GM19239 (cell line): ENCODE data around the gene IL2.
A peak's percentile ranks its signal among the peaks of the same experiment; 100 is the strongest.

Experiments
- DNase-seq: peaks from one replicate; pipeline ENCODE4 v3.0.0; 2011; ENCODE audit warnings: low spot score; ENCODE audit not compliant: insufficient read length
- FAIRE-seq: peaks from 2 replicates; lab custom pipeline; 2011; peaks lifted over from hg19 to GRCh38; lab: Jason Lieb, UNC

The IL2 gene

DNA sequence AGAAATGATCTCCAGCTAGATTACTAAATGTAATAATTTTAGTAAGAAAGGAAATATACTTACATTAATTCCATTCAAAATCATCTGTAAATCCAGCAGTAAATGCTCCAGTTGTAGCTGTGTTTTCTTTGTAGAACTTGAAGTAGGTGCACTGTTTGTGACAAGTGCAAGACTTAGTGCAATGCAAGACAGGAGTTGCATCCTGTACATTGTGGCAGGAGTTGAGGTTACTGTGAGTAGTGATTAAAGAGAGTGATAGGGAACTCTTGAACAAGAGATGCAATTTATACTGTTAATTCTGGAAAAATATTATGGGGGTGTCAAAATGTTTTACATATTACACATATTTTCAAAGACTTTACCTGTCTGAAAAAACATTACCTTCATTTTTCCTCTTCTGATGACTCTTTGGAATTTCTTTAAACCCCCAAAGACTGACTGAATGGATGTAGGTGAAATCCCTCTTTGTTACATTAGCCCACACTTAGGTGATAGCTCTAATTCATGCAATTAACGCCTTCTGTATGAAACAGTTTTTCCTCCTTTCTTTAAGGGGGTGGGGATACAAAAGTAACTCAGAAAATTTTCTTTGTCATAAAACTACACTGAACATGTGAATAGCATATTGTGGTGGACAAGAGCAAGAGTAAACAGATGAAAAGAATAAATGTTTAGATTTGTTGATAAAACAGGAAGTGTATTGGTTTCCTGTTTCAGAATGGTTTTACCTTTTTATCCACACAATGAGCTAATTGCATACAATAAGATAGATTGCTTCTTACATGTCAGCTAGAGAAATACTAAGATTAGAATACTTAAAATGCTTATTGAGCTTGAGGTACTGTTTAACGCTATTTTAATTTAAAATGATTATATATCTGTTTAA is at the start of gene IL2:
Gene IL2, minus strand, starts transcription at position 495 of the 886 bp plus-strand sequence. Its CDS starts 285 bp downstream, at position 210.
- FAIRE-seq = no peak
- no peak for DNase-seq

DNA sequence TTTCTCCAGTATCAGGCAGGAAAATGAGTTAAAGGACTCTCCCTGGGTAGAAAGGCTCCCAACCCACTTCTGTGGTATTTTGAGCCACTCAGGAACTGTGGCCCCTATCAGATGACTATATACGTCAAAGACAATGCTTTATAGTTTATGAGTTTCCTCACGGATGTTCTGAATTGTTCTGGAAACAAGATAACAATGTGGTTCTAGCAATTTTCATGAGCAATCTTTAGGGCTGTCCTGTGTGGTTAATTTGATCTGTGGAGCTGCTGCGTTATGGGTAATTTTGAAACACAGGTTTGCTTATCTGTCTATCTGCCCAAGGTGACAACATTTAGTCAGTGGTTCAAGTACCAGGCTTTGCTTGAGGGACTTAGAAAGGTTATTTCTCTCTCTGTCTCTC is 46.7 kb upstream of the IL2 start:
- DNase-seq (no peak), FAIRE-seq (no peak)

DNA sequence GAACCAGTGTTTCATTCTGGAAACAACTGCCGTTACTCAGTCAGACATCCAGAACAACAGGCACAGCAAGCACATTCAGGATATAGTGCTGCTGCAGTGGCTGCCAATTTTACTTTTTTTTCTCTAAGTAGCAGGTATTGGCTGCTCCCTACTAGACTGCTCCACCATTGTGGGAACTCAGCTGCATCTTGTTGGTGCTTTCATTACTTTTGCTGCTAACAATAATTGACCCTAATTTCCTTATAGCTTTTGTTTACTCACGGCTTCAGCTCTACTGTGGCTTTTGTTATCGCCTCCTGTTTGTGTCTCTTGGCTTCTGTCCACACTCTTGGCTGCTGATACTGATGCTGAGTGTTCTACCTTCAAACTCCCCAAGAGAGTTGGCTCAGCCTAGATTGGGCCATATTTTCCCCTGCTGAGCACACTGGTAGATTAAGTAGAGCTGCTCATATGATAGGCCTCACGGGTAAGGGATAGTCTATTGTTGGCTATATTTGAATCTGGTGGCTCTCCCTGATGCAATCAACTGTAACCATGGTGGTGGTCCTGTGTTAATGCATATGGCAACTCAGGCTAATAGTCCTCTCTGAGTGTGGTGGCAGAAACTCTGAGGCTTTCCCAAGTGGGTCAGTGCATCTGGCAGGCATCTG is 44.5 kb upstream of the IL2 start:
- FAIRE-seq = no peak
- DNase-seq = no peak

DNA sequence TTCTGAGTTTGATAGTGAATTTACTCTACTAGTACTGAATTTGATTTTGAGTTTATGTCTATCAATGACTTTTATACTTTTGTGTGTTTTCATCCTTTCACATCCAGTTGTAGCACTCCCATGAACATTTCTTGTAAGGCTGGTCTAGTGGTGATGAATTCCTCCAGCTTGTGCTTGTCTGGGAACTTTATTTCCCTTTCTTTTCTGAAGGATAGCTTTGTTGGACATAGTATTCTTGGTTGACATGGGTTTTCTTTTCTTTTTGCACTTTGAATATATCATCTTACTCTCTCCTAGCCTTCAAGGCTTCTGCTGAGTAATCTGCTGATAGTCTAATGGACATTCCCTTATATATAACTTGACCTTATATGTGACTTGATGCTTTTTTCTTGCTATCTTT is 32.5 kb upstream of the IL2 start:
- DNase-seq (no peak), FAIRE-seq (no peak)

DNA sequence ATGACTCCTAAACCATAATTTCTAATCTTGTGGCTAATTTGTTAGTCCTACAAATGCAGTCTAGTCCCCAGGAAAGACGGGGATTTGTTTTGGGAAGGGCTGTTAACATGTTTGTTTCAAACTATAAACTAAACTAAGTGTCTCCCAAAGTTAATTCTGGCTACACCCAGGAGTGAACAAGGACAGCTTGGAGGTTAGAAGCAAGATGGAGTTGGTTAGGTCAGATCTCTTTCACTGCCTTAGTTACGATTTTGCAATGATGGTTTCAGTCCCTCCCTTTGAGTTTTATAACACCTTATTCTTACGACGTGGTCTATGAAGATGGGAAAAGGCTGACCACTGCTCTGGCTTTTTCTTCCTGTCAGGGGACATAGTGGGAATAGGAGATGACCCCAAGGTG is 27.0 kb upstream of the IL2 start:
- DNase-seq (no peak), FAIRE-seq (no peak)

DNA sequence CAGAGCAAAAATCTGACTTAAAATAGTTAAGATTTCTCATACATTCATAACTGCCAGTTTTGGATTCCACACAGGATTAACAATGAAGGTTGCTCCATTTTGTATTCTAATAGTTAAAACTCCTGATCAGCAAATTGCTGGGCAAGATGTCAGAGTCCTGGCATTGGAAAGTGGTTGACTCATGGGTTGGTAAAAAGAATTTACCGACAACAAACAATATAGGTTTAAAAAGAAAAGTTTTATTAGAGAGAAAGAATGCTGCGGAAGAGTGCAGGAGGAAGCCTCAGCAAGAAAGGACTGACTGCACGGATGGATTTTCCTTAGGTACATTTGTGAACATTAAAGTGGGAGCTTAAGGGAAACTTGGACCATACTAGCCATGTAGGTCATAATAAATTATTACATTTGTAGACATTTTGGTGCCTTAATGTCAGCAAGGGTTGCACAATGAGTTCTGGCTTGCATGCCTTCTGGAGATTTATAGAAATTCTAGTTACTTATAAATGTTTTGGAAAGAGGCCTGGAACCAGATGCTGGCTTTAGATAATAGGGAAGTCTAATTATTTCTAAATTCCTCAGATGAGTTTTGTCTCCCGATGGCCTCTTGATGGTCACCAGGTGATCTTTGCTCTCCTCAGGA is 25.4 kb upstream of the IL2 start:
- DNase-seq (no peak), FAIRE-seq (no peak)

DNA sequence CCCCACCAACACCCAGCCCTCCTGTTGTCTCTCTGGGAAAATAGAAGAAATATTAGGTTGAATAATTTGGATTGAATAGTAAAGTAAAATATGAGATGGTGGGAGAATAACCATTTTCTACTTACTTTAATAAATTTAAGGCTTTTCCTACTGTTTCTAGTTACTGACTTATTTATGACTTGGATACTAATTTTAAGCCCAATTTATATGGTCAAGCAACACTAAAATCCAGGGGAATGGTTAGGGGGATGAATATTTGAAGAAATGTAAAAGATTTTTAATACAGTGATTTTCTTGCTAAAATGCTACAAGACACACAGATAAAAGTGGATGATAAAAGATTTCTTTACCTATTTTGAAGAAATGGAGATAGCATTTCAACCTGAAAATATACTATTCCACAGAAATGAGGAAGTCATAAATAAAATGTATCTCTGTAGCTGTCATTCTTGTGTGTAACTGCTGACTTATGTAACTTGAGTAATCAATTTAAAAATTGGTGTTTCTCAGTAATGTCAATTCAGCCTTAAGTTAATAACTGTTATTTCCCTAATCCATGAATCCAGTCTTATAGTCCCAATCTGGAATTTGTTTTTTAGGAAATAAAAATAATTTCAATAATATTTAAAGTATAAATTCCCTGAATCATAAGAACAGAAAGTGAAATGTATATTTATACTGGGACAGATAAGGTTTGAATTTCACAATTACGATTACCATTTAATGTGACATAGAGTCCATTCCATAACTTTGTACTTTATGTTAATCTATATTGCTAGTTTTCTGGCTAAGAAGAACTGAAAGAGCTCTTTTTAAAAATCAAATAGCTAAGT is 24.3 kb upstream of the IL2 start:
- no peak for DNase-seq
- no peak for FAIRE-seq

DNA sequence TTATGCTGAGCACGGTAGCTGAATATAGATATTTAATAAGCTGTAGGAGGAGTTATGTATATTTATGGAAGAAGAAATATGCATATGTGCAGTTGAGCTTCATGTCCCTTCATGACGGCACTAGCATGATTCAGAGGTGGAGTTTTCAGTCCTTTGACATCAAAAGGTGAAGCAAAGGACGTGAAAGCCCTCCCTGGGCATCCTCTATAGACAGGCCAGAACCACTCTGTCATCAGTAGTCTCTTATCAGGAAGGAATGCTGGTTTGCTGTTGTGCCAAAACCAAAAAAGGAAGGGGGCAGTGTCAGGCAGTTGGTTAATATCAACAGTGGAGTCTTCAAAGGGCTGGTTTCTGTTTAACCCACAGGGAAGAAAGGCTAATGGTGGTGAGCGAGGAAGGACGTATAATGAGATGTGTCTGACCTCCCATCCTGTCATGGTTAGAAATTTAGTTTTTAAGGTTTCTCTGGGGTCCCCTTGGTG is 23.5 kb upstream of the IL2 start:
- FAIRE-seq (no peak), DNase-seq (no peak)

DNA sequence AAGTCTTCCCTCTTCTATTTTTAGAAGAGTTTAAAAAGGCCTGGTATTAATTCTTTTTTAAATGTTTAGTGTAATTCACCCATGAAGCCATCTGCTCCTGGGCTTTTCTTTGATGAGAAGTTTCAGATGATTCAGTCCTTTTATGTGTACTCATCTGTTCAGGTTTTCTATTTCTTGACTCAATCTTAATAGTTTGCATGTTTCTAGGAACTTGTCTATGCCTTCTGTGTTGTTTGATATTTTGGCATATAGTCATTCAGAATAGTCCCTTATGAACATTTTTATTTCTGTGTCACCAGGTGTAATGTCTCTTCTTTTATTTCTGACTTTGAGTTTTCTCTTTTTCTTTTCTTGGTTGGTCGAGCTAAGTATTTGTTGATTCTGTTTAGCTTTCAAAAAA is 20.2 kb upstream of the IL2 start:
- FAIRE-seq (no peak), DNase-seq (no peak)

DNA sequence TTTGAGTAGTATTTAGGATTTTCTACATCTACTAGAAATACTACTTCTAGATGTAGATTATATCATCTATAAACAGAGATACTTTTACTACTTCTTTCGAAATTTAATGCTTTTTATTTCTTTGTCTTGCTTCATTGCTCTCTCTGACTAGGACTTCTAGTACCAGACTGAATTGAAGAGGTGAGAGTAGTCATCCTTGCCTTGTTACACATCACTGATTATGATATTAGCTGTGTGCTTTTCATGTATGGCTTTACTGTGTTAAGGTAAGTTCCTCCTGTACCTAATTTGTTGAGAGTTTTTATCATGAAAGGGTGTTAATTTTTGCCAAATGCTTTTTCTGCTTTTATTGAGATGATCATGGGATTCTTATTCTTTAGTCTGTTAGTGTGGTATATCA is 19.6 kb upstream of the IL2 start:
- FAIRE-seq (peak; percentile 14), DNase-seq (no peak)

DNA sequence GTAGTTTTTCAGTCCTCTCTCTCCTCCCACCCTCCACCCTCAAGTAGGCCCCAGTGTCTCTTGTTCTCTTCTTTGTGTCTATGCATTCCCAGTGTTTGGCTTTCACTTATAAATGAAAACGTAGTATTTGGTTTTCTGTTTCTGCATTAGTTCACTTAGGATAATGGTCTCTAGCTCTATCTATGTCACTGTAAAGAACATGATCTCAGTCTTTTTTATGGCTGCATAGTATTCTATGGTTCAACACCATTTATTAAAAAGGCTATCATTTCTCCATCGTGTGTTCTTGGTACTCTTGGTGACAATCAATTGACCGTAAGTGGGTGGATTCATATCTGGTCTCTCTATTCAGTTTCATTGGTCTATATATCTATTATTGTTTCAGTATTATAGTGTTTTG is 18.7 kb upstream of the IL2 start:
- FAIRE-seq (no peak), DNase-seq (no peak)

DNA sequence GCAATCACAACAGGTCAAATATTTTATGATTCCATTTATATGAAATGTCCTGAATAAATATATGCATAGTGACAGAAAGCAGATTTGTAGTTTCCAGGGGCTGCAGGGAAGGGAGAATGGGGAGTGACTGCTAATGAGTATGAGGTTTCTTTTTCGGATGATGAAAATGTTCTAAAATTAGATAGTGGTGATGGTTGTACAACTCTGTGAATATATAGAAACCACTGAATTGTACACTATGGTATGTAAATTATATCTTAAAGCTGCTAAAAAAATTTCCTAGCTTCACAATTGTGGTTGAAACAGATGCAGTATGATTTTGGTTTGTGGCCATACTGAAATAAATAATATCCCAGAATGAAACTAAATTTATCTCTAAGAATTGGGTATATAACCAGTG is 12.9 kb upstream of the IL2 start:
- DNase-seq (no peak), FAIRE-seq (no peak)

DNA sequence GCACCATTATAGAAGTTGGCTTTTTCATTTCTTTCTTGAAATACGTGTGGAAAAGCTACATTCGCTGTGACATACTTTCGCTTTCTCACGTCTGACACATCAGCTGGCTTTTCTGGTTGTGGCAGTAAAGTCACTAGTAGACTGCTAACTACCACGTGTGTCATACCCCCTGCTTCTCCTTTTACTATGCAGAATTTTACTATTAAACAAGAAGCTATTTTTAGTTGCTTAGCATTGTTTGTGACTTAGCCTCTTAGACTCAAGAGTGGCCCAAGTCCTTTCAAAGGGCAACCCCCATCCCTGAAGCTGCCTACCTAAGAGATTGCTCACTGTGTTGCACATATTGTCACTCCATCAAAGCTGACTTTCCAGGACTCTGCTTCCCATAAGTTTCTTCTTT is 2.1 kb upstream of the IL2 start:
- FAIRE-seq = no peak
- no peak for DNase-seq

DNA sequence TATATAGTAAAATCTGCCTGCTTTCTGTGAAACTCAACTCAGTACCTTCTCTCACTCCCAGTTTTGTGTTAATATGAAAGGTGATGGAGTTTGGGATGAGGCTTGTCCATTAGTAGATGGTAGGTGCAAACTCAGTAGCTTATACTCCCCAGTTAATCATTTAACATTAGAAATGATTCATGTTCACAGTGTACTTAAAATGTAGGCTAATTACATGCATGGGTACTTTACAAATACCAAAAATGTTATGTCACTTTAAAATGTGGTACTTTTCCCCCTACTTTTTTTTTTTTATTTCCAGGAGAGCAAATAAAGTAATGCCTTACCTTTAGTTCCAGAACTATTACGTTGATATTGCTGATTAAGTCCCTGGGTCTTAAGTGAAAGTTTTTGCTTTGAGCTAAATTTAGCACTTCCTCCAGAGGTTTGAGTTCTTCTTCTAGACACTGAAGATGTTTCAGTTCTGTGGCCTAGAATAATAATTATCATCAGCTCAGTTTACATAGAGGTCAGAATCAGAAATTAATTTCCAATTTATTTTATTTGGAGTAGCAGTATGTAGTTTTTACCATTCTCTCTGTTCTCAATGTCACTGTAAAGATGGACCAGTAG is 3.0 kb downstream of the IL2 start:
- FAIRE-seq (peak; percentile 23), DNase-seq (no peak)

DNA sequence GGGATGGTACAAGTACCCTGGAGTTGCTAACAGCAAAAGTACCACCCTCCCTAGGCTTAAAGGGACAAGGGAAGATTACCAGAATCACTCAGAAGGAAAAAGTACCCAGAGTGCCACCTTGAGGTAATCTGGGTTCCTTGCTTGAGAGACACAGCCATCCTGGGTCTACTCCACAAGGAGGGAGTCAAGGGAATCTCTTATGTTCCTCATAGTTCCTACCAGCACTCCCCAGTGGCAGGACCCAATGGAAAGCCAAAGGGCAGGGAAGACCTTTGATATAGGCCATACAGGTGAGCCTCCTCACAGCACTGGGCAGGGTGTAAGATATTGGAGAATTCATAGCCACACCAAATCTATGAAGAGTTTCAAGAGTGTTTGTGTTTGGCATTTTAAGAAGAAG is 5.7 kb downstream of the IL2 start:
- DNase-seq = no peak
- FAIRE-seq = no peak

DNA sequence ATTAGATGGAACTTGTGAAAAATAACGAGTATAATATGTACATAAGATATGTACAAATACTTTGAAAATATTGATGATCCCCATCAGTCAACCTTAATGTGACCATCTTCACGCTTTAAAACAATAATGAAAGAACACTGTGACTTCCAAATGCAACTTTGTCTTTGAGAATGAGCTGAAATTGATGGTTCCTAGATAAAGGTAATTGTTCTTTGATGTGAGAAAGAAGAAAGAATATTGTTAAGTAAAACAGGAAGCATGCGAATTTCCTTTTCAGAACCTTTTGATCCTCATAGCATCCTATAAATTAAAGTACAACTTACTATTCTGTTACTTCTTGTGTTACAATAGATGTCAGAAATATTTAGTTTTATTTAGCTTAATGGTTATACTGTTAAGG is 22.2 kb downstream of the IL2 start:
- FAIRE-seq (no peak), DNase-seq (no peak)

DNA sequence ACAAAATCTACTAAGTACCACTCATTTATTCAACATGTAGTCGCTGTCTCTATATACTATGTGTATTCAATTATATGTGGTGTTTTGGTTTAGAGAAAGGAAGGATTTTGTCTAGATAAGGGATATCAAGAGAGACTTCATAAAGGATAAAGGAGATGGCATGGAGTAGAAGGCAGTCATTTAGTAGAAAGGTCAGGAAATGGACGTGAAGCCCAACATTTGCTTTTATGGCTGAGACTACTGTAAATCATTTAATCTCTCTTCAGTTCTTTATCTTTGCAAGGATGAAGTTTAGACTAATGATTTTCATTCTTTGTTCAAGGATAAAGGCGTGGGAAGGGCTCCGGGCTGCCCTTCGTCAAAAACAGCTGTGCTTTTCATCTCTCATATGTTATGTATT is 25.2 kb downstream of the IL2 start:
- no peak for DNase-seq
- no peak for FAIRE-seq

DNA sequence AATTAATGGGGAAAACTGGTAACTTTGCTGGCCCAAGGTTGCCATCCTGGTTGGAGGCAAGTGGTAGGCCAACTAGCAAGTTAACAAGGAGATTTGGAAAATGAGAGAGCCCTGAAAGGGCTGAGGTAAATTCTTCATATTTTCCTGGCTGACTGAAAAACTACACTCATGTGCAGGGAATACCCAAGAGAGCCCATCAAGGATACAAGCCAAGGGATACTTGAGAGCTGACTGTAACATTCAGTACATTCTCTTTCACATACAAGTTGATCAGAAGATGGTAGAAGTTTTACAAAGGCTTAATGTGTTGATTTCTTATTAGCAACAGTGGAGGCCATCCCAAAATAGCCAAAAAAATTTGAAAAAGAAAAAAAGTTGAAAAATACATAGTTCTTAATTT is 33.3 kb downstream of the IL2 start:
- DNase-seq (no peak), FAIRE-seq (no peak)

DNA sequence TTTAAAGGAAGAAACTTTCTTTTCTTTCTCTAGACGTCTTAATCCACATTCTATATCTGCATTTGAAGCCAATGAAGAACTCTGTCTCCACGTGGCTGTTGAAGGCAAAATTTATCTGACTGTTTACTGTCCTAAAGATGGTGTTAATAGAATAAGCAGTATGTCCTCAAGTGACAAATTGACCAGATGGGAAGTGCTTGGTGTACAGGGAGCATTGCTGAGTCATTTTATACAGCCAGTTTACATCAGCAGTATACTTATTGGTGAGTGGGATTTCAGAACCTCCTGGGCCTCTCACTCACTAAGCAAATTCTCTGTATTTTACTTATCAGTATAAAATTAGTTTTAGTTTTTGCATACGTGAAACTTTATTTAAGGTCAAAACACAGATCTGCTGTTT is 44.0 kb downstream of the IL2 start:
- DNase-seq (no peak), FAIRE-seq (no peak)

DNA sequence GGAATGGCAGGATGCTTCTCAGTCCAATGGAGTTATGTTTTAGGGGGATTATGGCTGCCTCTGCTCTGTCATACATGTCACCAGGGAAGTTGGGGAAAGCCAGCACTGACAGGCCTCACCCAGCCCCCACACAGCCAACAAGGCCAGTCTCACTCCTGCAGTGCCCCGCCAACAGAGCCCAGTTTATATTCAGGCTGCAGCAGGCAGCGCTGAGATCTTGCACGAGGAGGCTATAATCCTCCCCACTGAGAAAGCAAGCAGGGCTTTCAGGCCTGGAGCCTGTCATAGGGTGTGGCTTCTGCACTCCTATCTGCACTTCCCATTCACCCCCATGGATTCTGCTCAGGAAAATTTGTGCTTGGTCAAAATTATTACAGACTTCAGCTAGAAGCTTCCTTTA is 52.7 kb downstream of the IL2 start:
- no peak for FAIRE-seq
- DNase-seq = no peak
